Measurements from ENCODE around the gene RAD50. TPM values are rescaled to one million over a fixed set of nuclear protein-coding genes. Genes with fewer than 3 reads are reported as not detected.

RAD50 gene
- total RNA-seq, 1 donor from 2014 or later: 48.2 TPM

DNA sequence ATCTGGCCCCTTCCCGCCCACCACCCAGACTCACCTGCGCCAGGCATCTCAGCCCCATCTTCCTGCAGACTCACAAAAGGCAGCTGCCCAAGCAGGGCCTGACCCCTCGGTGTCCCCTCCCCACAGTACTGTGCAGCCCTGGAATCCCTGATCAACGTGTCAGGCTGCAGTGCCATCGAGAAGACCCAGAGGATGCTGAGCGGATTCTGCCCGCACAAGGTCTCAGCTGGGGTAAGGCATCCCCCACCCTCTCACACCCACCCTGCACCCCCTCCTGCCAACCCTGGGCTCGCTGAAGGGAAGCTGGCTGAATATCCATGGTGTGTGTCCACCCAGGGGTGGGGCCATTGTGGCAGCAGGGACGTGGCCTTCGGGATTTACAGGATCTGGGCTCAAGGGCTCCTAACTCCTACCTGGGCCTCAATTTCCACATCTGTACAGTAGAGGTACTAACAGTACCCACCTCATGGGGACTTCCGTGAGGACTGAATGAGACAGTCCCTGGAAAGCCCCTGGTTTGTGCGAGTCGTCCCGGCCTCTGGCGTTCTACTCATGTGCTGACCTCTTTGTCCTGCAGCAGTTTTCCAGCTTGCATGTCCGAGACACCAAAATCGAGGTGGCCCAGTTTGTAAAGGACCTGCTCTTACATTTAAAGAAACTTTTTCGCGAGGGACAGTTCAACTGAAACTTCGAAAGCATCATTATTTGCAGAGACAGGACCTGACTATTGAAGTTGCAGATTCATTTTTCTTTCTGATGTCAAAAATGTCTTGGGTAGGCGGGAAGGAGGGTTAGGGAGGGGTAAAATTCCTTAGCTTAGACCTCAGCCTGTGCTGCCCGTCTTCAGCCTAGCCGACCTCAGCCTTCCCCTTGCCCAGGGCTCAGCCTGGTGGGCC lies 103.1 kb downstream of the RAD50 start:
- Mint-ChIP-seq H3K4me1 (peaks cover 17% of the 10 kb centered on the region), H3K4me3 (no peak overlapping the region), H3K36me3 (no peaks in the 10 kb centered on the region), H3K27ac (no peak overlapping the region), H3K9me3 (peaks cover under 1% of the 10 kb centered on the region), H3K27me3 (ENCODE audit: insufficient read depth, low read depth) (peaks cover 23% of the 10 kb centered on the region)
- no peak overlapping the region for H3K9ac ChIP-seq
- no peak overlapping the region for H3K4me2 ChIP-seq
- H3K4me3 ChIP-seq: no peak overlapping the region
- H4K20me1 ChIP-seq (ENCODE audit: low read depth): no peaks in the 10 kb centered on the region
- no peaks in the 10 kb centered on the region for H3K36me3 ChIP-seq
- H3K79me2 ChIP-seq (ENCODE audit: low read depth): no peaks in the 10 kb centered on the region
- no peaks in the 10 kb centered on the region for H3F3A ChIP-seq (ENCODE audit: low read depth)
- H3K4me1 ChIP-seq: no peaks in the 10 kb centered on the region
- H3K27ac ChIP-seq: no peak overlapping the region
- H2AFZ ChIP-seq (replicated peaks): no peak overlapping the region
- TF ChIP-seq EZH2 (IDR thresholded peaks at IDR 0.05) (no peak), EZH2phosphoT487 (IDR thresholded peaks at IDR 0.05) (no peak)
- TF ChIP-seq, protein P1, sequence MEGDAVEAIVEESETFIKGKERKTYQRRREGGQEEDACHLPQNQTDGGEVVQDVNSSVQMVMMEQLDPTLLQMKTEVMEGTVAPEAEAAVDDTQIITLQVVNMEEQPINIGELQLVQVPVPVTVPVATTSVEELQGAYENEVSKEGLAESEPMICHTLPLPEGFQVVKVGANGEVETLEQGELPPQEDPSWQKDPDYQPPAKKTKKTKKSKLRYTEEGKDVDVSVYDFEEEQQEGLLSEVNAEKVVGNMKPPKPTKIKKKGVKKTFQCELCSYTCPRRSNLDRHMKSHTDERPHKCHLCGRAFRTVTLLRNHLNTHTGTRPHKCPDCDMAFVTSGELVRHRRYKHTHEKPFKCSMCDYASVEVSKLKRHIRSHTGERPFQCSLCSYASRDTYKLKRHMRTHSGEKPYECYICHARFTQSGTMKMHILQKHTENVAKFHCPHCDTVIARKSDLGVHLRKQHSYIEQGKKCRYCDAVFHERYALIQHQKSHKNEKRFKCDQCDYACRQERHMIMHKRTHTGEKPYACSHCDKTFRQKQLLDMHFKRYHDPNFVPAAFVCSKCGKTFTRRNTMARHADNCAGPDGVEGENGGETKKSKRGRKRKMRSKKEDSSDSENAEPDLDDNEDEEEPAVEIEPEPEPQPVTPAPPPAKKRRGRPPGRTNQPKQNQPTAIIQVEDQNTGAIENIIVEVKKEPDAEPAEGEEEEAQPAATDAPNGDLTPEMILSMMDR (IDR thresholded peaks at IDR 0.05): no peak
- no peaks in the 10 kb centered on the region for H3K9me3 ChIP-seq (ENCODE audit: low read depth)
- H3K27me3 ChIP-seq: peaks cover 30% of the 10 kb centered on the region
- DNase-seq (ENCODE audit: low spot score): no peak

DNA sequence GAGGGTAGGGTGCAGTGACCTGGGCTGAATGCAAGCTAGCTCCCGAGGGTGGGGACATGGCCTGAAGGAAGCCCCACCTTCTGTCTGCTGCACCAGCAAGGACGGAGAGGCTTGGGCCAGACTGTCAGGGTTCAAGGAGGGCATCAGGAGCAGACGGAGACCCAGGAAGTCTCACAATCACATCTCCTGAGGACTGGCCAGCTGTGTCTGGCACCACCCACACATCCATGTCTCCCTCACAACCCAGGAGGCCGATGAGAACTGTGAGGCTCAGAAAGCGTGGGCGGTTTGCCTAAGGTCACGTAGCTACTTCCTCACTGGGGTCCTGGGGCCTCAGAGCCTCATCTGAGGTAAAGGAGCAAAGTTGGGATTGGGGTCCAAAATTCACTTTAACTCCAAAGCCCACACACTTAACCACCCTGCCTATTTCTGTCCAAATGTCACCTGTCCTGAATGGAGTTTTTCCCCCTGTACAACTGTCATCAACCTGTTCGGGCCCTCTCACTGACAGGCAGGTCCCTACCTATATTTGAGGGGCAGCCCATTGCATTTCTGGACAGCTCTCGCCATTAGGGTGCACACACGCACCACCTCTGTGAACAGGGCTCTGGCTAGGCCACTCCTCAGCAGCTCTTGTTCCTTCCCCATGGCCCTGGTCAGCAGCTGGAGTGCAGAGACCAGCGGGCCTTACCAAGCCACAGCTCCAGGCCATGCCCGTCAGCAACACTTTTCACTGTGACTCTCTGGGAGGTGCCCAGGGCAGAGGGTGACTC lies 104.6 kb downstream of the RAD50 start:
- Mint-ChIP-seq H3K4me3 (no peak overlapping the region), H3K27ac (peak overlapping the region; percentile 74), H3K4me1 (peaks cover 22% of the 10 kb centered on the region), H3K36me3 (no peaks in the 10 kb centered on the region), H3K27me3 (ENCODE audit: insufficient read depth, low read depth) (peaks cover 13% of the 10 kb centered on the region), H3K9me3 (no peaks in the 10 kb centered on the region)
- no peak overlapping the region for H3K9ac ChIP-seq
- H3K9me3 ChIP-seq (ENCODE audit: low read depth): no peaks in the 10 kb centered on the region
- H4K20me1 ChIP-seq (ENCODE audit: low read depth): no peaks in the 10 kb centered on the region
- no peak overlapping the region for H3K4me3 ChIP-seq
- no peaks in the 10 kb centered on the region for H3F3A ChIP-seq (ENCODE audit: low read depth)
- no peaks in the 10 kb centered on the region for H3K4me1 ChIP-seq
- no peak overlapping the region for H3K4me2 ChIP-seq
- H3K36me3 ChIP-seq: no peaks in the 10 kb centered on the region
- no peaks in the 10 kb centered on the region for H3K79me2 ChIP-seq (ENCODE audit: low read depth)
- H3K27ac ChIP-seq: no peak overlapping the region
- TF ChIP-seq EZH2phosphoT487 (IDR thresholded peaks at IDR 0.05) (no peak), EZH2 (IDR thresholded peaks at IDR 0.05) (no peak)
- TF ChIP-seq, protein P1 (IDR thresholded peaks at IDR 0.05): no peak
- no peak overlapping the region for H2AFZ ChIP-seq (replicated peaks)
- H3K27me3 ChIP-seq: peaks cover 14% of the 10 kb centered on the region
- no peak for DNase-seq (ENCODE audit: low spot score)

DNA sequence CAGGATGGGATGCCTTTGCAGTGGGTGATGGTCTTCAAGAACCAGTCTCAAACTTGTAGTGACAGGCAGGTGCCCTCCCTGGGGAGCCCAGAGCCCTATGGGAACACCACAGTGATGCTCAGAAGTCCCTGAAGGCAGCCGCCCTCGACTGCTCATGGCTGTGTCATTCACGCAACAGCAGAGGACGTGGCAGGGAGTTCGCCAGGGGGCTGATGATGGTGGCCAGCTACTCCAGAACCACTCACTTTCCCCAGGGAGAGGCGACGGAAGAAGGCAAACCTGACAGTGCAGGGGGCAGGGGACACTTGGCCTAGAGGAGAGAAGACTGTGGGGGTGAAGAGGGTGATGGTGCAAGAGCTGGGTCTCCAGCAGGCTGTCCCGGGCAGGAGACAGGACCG lies 105.2 kb downstream of the RAD50 start:
- H3K4me3 ChIP-seq: no peak overlapping the region
- H3K9ac ChIP-seq: no peak overlapping the region
- DNase-seq (ENCODE audit: low spot score): no peak
- Mint-ChIP-seq H3K36me3 (no peaks in the 10 kb centered on the region), H3K4me3 (no peak overlapping the region), H3K27me3 (ENCODE audit: insufficient read depth, low read depth) (peaks cover 7% of the 10 kb centered on the region), H3K4me1 (peaks cover 22% of the 10 kb centered on the region), H3K27ac (no peak overlapping the region), H3K9me3 (no peaks in the 10 kb centered on the region)
- no peaks in the 10 kb centered on the region for H3K9me3 ChIP-seq (ENCODE audit: low read depth)
- H3K4me1 ChIP-seq: no peaks in the 10 kb centered on the region
- TF ChIP-seq, protein P1 (IDR thresholded peaks at IDR 0.05): no peak
- no peak for TF ChIP-seq EZH2phosphoT487 (IDR thresholded peaks at IDR 0.05)
- no peak for TF ChIP-seq EZH2 (IDR thresholded peaks at IDR 0.05)
- no peaks in the 10 kb centered on the region for H4K20me1 ChIP-seq (ENCODE audit: low read depth)
- H3F3A ChIP-seq (ENCODE audit: low read depth): no peaks in the 10 kb centered on the region
- H3K79me2 ChIP-seq (ENCODE audit: low read depth): no peaks in the 10 kb centered on the region
- H3K27me3 ChIP-seq: peaks cover 8% of the 10 kb centered on the region
- no peak overlapping the region for H3K4me2 ChIP-seq
- no peaks in the 10 kb centered on the region for H3K36me3 ChIP-seq
- no peak overlapping the region for H3K27ac ChIP-seq
- H2AFZ ChIP-seq (replicated peaks): no peak overlapping the region
